Putamen (tissue), 1 donor: ENCODE measurements around the gene NTRK3.
A peak's percentile ranks its signal among the peaks of the same experiment; 100 is the strongest.

Experiments
- DNase-seq: peaks from one replicate; pipeline ENCODE4 v3.0.0-alpha.2; 2016; ENCODE audit warnings: low spot score

NTRK3 gene

GRCh38 chr15:88178631-88179030 lies 77.9 kb downstream of the NTRK3 start:
- no peak for DNase-seq

- DNase-seq = no peak
Measured at GRCh38 chr15:88177451-88177850, 79.1 kb downstream of the NTRK3 start.

- no peak for DNase-seq
Measured at GRCh38 chr15:88174571-88174970, 82.0 kb downstream of the NTRK3 start.

GRCh38 chr15:88166082-88166993 lies 90.2 kb downstream of the NTRK3 start:
- DNase-seq = no peak

GRCh38 chr15:88161636-88162035 lies 94.9 kb downstream of the NTRK3 start:
- DNase-seq = no peak

GRCh38 chr15:88155310-88155709 lies 101.2 kb downstream of the NTRK3 start:
- no peak for DNase-seq

GRCh38 chr15:88152672-88153071 lies 103.9 kb downstream of the NTRK3 start:
- no peak for DNase-seq

GRCh38 chr15:88147760-88148159 lies 108.8 kb downstream of the NTRK3 start:
- no peak for DNase-seq

GRCh38 chr15:88144921-88145653 lies 111.5 kb downstream of the NTRK3 start:
- no peak for DNase-seq

- no peak for DNase-seq
Measured at GRCh38 chr15:88142121-88142520, 114.4 kb downstream of the NTRK3 start.

GRCh38 chr15:88141269-88141889 lies 115.2 kb downstream of the NTRK3 start:
- DNase-seq = no peak

- no peak for DNase-seq
Measured at GRCh38 chr15:88140398-88140797, 116.1 kb downstream of the NTRK3 start.

GRCh38 chr15:88139936-88140335 lies 116.6 kb downstream of the NTRK3 start:
- DNase-seq = peak; percentile 38

- DNase-seq = no peak
Measured at GRCh38 chr15:88133795-88134194, 122.7 kb downstream of the NTRK3 start.

- DNase-seq = peak; percentile 68
Measured at GRCh38 chr15:88132499-88132898, 124.0 kb downstream of the NTRK3 start.

- no peak for DNase-seq
Measured at GRCh38 chr15:88131937-88132336, 124.6 kb downstream of the NTRK3 start.

- no peak for DNase-seq
Measured at GRCh38 chr15:88127432-88127790, 129.1 kb downstream of the NTRK3 start.

GRCh38 chr15:88126695-88127431 lies 129.7 kb downstream of the NTRK3 start:
- DNase-seq = peak; percentile 34

GRCh38 chr15:88125576-88125975 lies 131.0 kb downstream of the NTRK3 start:
- no peak for DNase-seq

- no peak for DNase-seq
Measured at GRCh38 chr15:88124199-88124598, 132.3 kb downstream of the NTRK3 start.

GRCh38 chr15:88121968-88122530 lies 134.5 kb downstream of the NTRK3 start:
- no peak for DNase-seq

GRCh38 chr15:88120026-88120425 lies 136.5 kb downstream of the NTRK3 start:
- no peak for DNase-seq
